Measurements from ENCODE around the gene SPA17.

SPA17 gene

GRCh38 chr11:124673333-124674167, at the start of gene SPA17, which contains the start of gene SIAE:
Gene SPA17 (plus strand): TSS chr11:124673904. CDS start chr11:124675265, 1,361 bp downstream.
Gene SIAE (minus strand): TSS chr11:124673739. CDS start chr11:124673708, 31 bp downstream.
- TF ChIP-seq CTCF (IDR thresholded peaks at IDR 0.05; ENCODE audit: extremely low read depth, insufficient read depth, missing control alignments) = no peak
- in situ Hi-C loops (cut with MboI; ENCODE audit: low pct_unique_long_range_greater_than_20kb, low sequenced_read_pairs, unreplicated experiment) = loop anchor here (5.0 to 25.0 kb wide), 2 partner anchors 89 to 164 kb away; partner anchors contain the start of gene ESAM
- DNase-seq (ENCODE audit: low spot score) = peak; percentile 90

GRCh38 chr11:124625504-124626168, 48.1 kb upstream of the SPA17 start:
- in situ Hi-C loops (cut with MboI; ENCODE audit: low pct_unique_long_range_greater_than_20kb, low sequenced_read_pairs, unreplicated experiment) = no loop called here
- TF ChIP-seq CTCF (IDR thresholded peaks at IDR 0.05; ENCODE audit: extremely low read depth, insufficient read depth, missing control alignments) = no peak
- no peak for DNase-seq (ENCODE audit: low spot score)

- no peak for DNase-seq (ENCODE audit: low spot score)
- TF ChIP-seq CTCF (IDR thresholded peaks at IDR 0.05; ENCODE audit: extremely low read depth, insufficient read depth, missing control alignments) = no peak
- in situ Hi-C loops (cut with MboI; ENCODE audit: low pct_unique_long_range_greater_than_20kb, low sequenced_read_pairs, unreplicated experiment) = no loop called here
Observed at GRCh38 chr11:124627546-124627945, 46.2 kb upstream of the SPA17 start.

- no peak for DNase-seq (ENCODE audit: low spot score)
- in situ Hi-C loops (cut with MboI; ENCODE audit: low pct_unique_long_range_greater_than_20kb, low sequenced_read_pairs, unreplicated experiment) = no loop called here
- no peak for TF ChIP-seq CTCF (IDR thresholded peaks at IDR 0.05; ENCODE audit: extremely low read depth, insufficient read depth, missing control alignments)
Observed at GRCh38 chr11:124629961-124630360, 43.7 kb upstream of the SPA17 start.

GRCh38 chr11:124633355-124633754, 40.3 kb upstream of the SPA17 start:
- TF ChIP-seq CTCF (IDR thresholded peaks at IDR 0.05; ENCODE audit: extremely low read depth, insufficient read depth, missing control alignments) = peak; percentile 20
- DNase-seq (ENCODE audit: low spot score) = no peak
- in situ Hi-C loops (cut with MboI; ENCODE audit: low pct_unique_long_range_greater_than_20kb, low sequenced_read_pairs, unreplicated experiment) = no loop called here

- no peak for TF ChIP-seq CTCF (IDR thresholded peaks at IDR 0.05; ENCODE audit: extremely low read depth, insufficient read depth, missing control alignments)
- no peak for DNase-seq (ENCODE audit: low spot score)
- in situ Hi-C loops (cut with MboI; ENCODE audit: low pct_unique_long_range_greater_than_20kb, low sequenced_read_pairs, unreplicated experiment) = no loop called here
Observed at GRCh38 chr11:124635932-124636331, 37.8 kb upstream of the SPA17 start.
